HG03196 (cell line): ENCODE measurements around the gene PXMP2.

Experiments used
- ATAC-seq: cut with Tn5 transposase; IDR thresholded peaks from one replicate; pipeline ENCODE4 v1.9.1; 2021; ENCODE audit not compliant: unreplicated experiment

The PXMP2 gene

GRCh38 chr12:132687211-132688164 is at the start of gene PXMP2, which contains the start of gene POLE:
PXMP2 (plus strand) TSS chr12:132687587; CDS start chr12:132687671, 84 bp downstream.
POLE (minus strand) TSS chr12:132687342; CDS start chr12:132687315, 27 bp downstream.
- peak; percentile 92 for ATAC-seq

GRCh38 chr12:132637811-132638210 is 49.6 kb upstream of the PXMP2 start:
- no peak for ATAC-seq

GRCh38 chr12:132638541-132639408 is 48.6 kb upstream of the PXMP2 start:
- no peak for ATAC-seq

- no peak for ATAC-seq
Measured at GRCh38 chr12:132639956-132640520, 47.3 kb upstream of the PXMP2 start.

- no peak for ATAC-seq
Measured at GRCh38 chr12:132640936-132641335, 46.5 kb upstream of the PXMP2 start.

GRCh38 chr12:132641811-132642650 is 45.4 kb upstream of the PXMP2 start:
- no peak for ATAC-seq

GRCh38 chr12:132642846-132643835 is 44.2 kb upstream of the PXMP2 start:
- no peak for ATAC-seq

- ATAC-seq, result no peak
Measured at GRCh38 chr12:132646850-132647249, 40.5 kb upstream of the PXMP2 start.

GRCh38 chr12:132647858-132648257 is 39.5 kb upstream of the PXMP2 start:
- no peak for ATAC-seq

GRCh38 chr12:132648616-132649225 is 38.7 kb upstream of the PXMP2 start:
- ATAC-seq, result no peak

- ATAC-seq, result no peak
Measured at GRCh38 chr12:132649226-132649945, 38.0 kb upstream of the PXMP2 start.

GRCh38 chr12:132651444-132652100 is 35.8 kb upstream of the PXMP2 start:
- no peak for ATAC-seq

- ATAC-seq, result no peak
Measured at GRCh38 chr12:132653567-132654290, 33.7 kb upstream of the PXMP2 start.

GRCh38 chr12:132657004-132657727 is 30.2 kb upstream of the PXMP2 start:
- no peak for ATAC-seq

- no peak for ATAC-seq
Measured at GRCh38 chr12:132658149-132658894, 29.1 kb upstream of the PXMP2 start.
